CD14-positive monocyte (primary cell): ENCODE measurements around the gene CTTNBP2. TPM values are rescaled to one million over a fixed set of nuclear protein-coding genes. Genes with fewer than 3 reads are reported as not detected.
A peak's percentile ranks its signal among the peaks of the same experiment; 100 is the strongest.

Experiments used
- DNase-seq, 3 donors: peaks; one replicate each; pipeline ENCODE4 v3.0.0-alpha.2; 2011 to 2022
- H2AFZ ChIP-seq: 2 replicates; pipeline ENCODE4 v1.6.0; 2012; ENCODE audit warnings: mild to moderate bottlenecking, low read depth, low read length, inconsistent platforms; ENCODE audit not compliant: insufficient read depth, poor library complexity, severe bottlenecking
- H3K27ac ChIP-seq, 2 donors: 1 replicate in 1 of 2; 2 replicates in 1 of 2; pipeline ENCODE4 v1.5.1; 2012 to 2013; ENCODE audit warnings: low read length in 2 of 2, control low read depth in 1 of 2, inconsistent platforms in 1 of 2, low read depth in 1 of 2, mild to moderate bottlenecking in 1 of 2
- H3K27me3 ChIP-seq, 2 donors: one replicate each; pipeline versions ENCODE4 v1.6.0 to v1.6.1; 2011 to 2013; ENCODE audit warnings: low read length in 2 of 2; ENCODE audit not compliant: control insufficient read depth in 2 of 2, insufficient read depth in 2 of 2
- H3K36me3 ChIP-seq, 2 donors: replicated peaks in 1 of 2; 1 replicate in 1 of 2; 2 replicates in 1 of 2; pipeline versions ENCODE4 v1.5.1 to v1.6.1; 2012 to 2013; ENCODE audit warnings: low read length in 2 of 2, control low read depth in 1 of 2, inconsistent platforms in 1 of 2, mild to moderate bottlenecking in 1 of 2; ENCODE audit not compliant: insufficient read depth in 2 of 2, control insufficient read depth in 1 of 2
- H3K4me1 ChIP-seq, 2 donors: 1 replicate in 1 of 2; 2 replicates in 1 of 2; pipeline versions ENCODE4 v1.5.1 to v1.6.1; 2012 to 2013; ENCODE audit warnings: low read length in 2 of 2, control low read depth in 1 of 2, inconsistent platforms in 1 of 2, mild to moderate bottlenecking in 1 of 2, moderate library complexity in 1 of 2; ENCODE audit not compliant: insufficient read depth in 2 of 2, control insufficient read depth in 1 of 2
- H3K4me2 ChIP-seq: replicated peaks from 2 replicates; pipeline ENCODE3; 2012; ENCODE audit warnings: low read length, moderate library complexity, mild to moderate bottlenecking; ENCODE audit not compliant: poor library complexity, severe bottlenecking; ENCODE audit errors: extremely low read depth
- H3K4me3 ChIP-seq, 3 experiments: fragments of 200-600 bp in 1 of 3; sonication (generic) in 1 of 3; replicated peaks in 1 of 3; 1 replicate in 2 of 3; 2 replicates in 1 of 3; pipeline ENCODE4 v1.5.1; 2011 to 2013; ENCODE audit warnings: low read length in 3 of 3, mild to moderate bottlenecking in 3 of 3, control low read depth in 2 of 3, low read depth in 2 of 3, inconsistent platforms in 1 of 3, moderate library complexity in 1 of 3
- H3K79me2 ChIP-seq: 2 replicates; pipeline ENCODE4 v1.6.0; 2012; ENCODE audit warnings: mild to moderate bottlenecking, control low read depth, inconsistent platforms, low read length, moderate library complexity; ENCODE audit not compliant: insufficient read depth
- H3K9ac ChIP-seq: 2 replicates; pipeline ENCODE4 v1.6.0; 2017; ENCODE audit warnings: low read length, mild to moderate bottlenecking; ENCODE audit not compliant: insufficient read depth, poor library complexity, severe bottlenecking
- H3K9me3 ChIP-seq, 2 donors: replicated peaks in 1 of 2; 1 replicate in 1 of 2; 2 replicates in 1 of 2; pipeline versions ENCODE4 v1.5.1 to v1.6.1; 2012 to 2013; ENCODE audit warnings: low read length in 2 of 2, control low read depth in 1 of 2; ENCODE audit not compliant: control insufficient read depth in 1 of 2, insufficient read depth in 1 of 2
- H4K20me1 ChIP-seq: 2 replicates; pipeline ENCODE4 v1.6.0; 2012; ENCODE audit warnings: mild to moderate bottlenecking, low read length, control low read depth, moderate library complexity; ENCODE audit not compliant: insufficient read depth
- H3K27ac Mint-ChIP-seq, 7 donors: one replicate each; pipeline ENCODE4 v1.8.0; 2020; ENCODE audit warnings: mild to moderate bottlenecking in 7 of 7, mixed read lengths in 7 of 7, moderate library complexity in 6 of 7, inconsistent platforms in 2 of 7
- H3K27me3 Mint-ChIP-seq, 3 donors: one replicate each; pipeline ENCODE4 v1.8.0; 2021 to 2022; ENCODE audit warnings: low read depth in 3 of 3, mild to moderate bottlenecking in 3 of 3, mixed read lengths in 3 of 3, moderate library complexity in 3 of 3, inconsistent platforms in 1 of 3
- H3K36me3 Mint-ChIP-seq, 2 donors: one replicate each; pipeline ENCODE4 v1.8.0; 2020; ENCODE audit warnings: mixed read lengths in 2 of 2, inconsistent platforms in 1 of 2, mild to moderate bottlenecking in 1 of 2
- H3K4me1 Mint-ChIP-seq: one replicate; pipeline ENCODE4 v1.8.0; 2020; ENCODE audit warnings: mild to moderate bottlenecking, mixed read lengths
- H3K4me3 Mint-ChIP-seq, 2 donors: one replicate each; pipeline ENCODE4 v1.8.0; 2020; ENCODE audit warnings: mild to moderate bottlenecking in 2 of 2, mixed read lengths in 2 of 2, moderate library complexity in 1 of 2
- H3K9me3 Mint-ChIP-seq, 7 donors: one replicate each; pipeline ENCODE4 v1.8.0; 2020 to 2022; ENCODE audit warnings: mixed read lengths in 7 of 7, mild to moderate bottlenecking in 6 of 7, moderate library complexity in 6 of 7, inconsistent platforms in 2 of 7
- WGBS: methylation state at CpG from one replicate; pipeline ENCODE4 v1.1.5; 2013; ENCODE audit warnings: missing lambda C conversion rate; ENCODE audit not compliant: insufficient coverage; 5-methylcytosine and 5-hydroxymethylcytosine counted together
- intact Hi-C, 2 donors: fragments of 100-400 bp; cut with micrococcal nuclease; formaldehyde crosslinking; loops; one replicate each; pipeline versions ENCODE4 v1.15.0 to v1.15.1; 2023
- polyA plus RNA-seq, 3 donors: library from polyadenylated mRNA; depleted of rRNA in 1 of 3; unstranded in 2 of 3; stranded (reverse) in 1 of 3; fragments of 300-500 nt in 2 of 3; fragments of >200 nt in 1 of 3; fragmentation: Illumina TruSeq in 2 of 3; gene quantifications; 1 replicate in 2 of 3; 2 replicates in 1 of 3; pipeline ENCODE4 v1.2.3, GENCODE V29; 2012 to 2021
- TF ChIP-seq, protein P1 (sequence below): fragments of 200-600 bp; IDR thresholded peaks from one replicate; pipeline ENCODE4 v1.8.0; 2022; ENCODE audit warnings: antibody characterized with exemption, mild to moderate bottlenecking

The CTTNBP2 gene
- polyA plus RNA-seq, 3 donors: 0.38 to 1.4 TPM; not detected in 1

DNA sequence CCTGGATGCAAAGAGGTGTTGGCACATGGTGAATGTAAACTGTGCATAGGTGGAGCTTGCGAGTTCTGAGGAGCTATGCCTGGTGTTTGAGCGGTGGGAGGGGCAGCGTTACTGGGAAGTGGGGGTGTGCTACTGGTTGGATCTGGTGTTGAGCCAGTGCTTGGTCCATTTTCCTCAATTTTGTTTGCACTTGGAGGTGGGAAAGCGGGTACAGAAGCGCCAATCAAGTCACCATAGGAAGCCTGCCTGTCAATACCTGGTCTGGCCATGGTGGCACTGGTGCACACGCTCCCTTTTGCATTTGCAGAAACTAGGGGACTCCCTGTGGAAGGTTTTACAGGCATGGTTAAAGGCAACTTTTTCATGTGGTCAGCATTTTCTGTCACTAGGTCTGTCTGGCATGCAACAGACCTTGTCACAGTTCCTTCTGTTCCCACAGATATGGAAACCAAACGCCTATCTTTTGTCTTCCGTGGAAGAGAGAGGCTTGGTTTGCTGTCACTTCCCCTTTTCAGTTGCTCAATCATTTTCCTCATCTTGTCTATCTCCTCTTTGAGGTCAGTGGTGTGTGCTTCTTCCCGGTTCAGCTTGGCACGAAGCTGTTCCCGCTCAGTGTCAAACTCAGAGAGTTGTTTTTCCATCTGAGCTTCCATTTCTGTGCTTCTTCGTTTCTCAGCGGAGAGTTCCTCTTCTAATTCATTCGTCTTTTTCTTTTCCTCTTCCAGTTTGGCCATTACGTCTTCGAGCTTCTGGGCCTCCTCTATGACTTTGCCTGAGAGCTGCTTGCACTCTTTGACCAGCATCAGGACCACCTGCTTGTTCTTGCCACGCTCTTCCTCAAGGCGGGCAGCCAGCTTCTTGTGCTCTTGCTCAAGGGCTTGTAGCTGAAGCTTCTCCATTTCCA lies 81.1 kb downstream of the CTTNBP2 start:
- H3K9me3 ChIP-seq: no peaks in the 10 kb centered on the region
- peaks cover 0 to 2% (median 2%) of the 10 kb centered on the region in 3 donors for H3K27me3 Mint-ChIP-seq
- H3K4me2 ChIP-seq: peak overlapping the region; percentile 59
- H3K36me3 ChIP-seq: no peaks in the 10 kb centered on the region
- TF ChIP-seq, protein P1, sequence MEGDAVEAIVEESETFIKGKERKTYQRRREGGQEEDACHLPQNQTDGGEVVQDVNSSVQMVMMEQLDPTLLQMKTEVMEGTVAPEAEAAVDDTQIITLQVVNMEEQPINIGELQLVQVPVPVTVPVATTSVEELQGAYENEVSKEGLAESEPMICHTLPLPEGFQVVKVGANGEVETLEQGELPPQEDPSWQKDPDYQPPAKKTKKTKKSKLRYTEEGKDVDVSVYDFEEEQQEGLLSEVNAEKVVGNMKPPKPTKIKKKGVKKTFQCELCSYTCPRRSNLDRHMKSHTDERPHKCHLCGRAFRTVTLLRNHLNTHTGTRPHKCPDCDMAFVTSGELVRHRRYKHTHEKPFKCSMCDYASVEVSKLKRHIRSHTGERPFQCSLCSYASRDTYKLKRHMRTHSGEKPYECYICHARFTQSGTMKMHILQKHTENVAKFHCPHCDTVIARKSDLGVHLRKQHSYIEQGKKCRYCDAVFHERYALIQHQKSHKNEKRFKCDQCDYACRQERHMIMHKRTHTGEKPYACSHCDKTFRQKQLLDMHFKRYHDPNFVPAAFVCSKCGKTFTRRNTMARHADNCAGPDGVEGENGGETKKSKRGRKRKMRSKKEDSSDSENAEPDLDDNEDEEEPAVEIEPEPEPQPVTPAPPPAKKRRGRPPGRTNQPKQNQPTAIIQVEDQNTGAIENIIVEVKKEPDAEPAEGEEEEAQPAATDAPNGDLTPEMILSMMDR: peak; percentile 2
- peak overlapping the region; percentile 80 to 93 (median 89) for H3K27ac Mint-ChIP-seq
- peaks cover 22 to 25% of the 10 kb centered on the region in 2 donors for H3K4me1 ChIP-seq
- peak overlapping the region; percentile 68 to 80 for H3K4me3 Mint-ChIP-seq
- H3K4me3 ChIP-seq: peak overlapping the region; percentile 6 to 40 (median 6)
- H3K36me3 Mint-ChIP-seq: no peaks in the 10 kb centered on the region
- peak overlapping the region; percentile 47 for H3K9ac ChIP-seq
- H3K27me3 ChIP-seq: no peaks in the 10 kb centered on the region
- intact Hi-C loops: no loop called here
- DNase-seq: peak; percentile 79 to 92 (median 89)
- no peaks in the 10 kb centered on the region for H3K79me2 ChIP-seq
- peak overlapping the region; percentile 80 to 83 for H3K27ac ChIP-seq
- H3K9me3 Mint-ChIP-seq: peaks cover 0 to 3% (median 0%) of the 10 kb centered on the region in 7 donors
- peak overlapping the region; percentile 50 for H2AFZ ChIP-seq
- peaks cover 21% of the 10 kb centered on the region for H3K4me1 Mint-ChIP-seq
- H4K20me1 ChIP-seq: no peaks in the 10 kb centered on the region
- WGBS: 18% methylated on average over 18 of the region's 18 CpGs

DNA sequence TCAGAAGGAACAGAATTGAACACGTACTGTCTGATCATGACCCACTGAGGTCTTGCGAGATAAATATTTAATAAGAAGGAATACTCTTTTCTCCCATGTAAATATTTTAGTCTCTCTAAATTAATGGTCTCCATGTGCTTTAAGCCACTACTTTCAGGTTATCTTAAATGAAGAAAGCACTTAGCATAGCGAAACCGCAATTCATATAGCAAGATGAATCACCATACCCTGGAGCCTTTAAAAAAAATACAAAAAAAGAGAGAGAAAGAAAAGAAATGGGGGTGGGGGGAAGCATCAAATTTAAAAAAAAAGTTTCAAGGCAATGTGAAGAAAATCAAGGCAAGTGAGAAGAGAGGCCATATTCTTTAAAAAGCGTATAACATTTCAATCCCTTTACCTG lies 82.5 kb downstream of the CTTNBP2 start:
- no peaks in the 10 kb centered on the region for H4K20me1 ChIP-seq
- no peaks in the 10 kb centered on the region for H3K36me3 ChIP-seq
- DNase-seq: no peak
- intact Hi-C loops: no loop called here
- H3K4me1 ChIP-seq: peaks cover 22 to 25% of the 10 kb centered on the region in 2 donors
- WGBS: no CpG with 5 or more reads among the region's 5 CpGs
- H3K36me3 Mint-ChIP-seq: no peaks in the 10 kb centered on the region
- H3K27ac Mint-ChIP-seq: no peak overlapping the region
- no peak overlapping the region for H3K9ac ChIP-seq
- no peak overlapping the region for H3K4me3 Mint-ChIP-seq
- no peak overlapping the region for H3K27ac ChIP-seq
- TF ChIP-seq, protein P1: no peak
- no peak overlapping the region for H3K4me2 ChIP-seq
- H3K4me1 Mint-ChIP-seq: peaks cover 21% of the 10 kb centered on the region
- H2AFZ ChIP-seq: no peak overlapping the region
- H3K4me3 ChIP-seq: no peak overlapping the region
- H3K27me3 Mint-ChIP-seq: peaks cover 1 to 2% (median 2%) of the 10 kb centered on the region in 3 donors
- peaks cover 0 to 3% (median 0%) of the 10 kb centered on the region in 7 donors for H3K9me3 Mint-ChIP-seq
- no peaks in the 10 kb centered on the region for H3K9me3 ChIP-seq
- H3K79me2 ChIP-seq: no peaks in the 10 kb centered on the region
- no peaks in the 10 kb centered on the region for H3K27me3 ChIP-seq
